CD4-positive, alpha-beta T cell treated with Interleukin-10 for 1 hour (primary cell): Measurements from ENCODE around the gene GM2A.
"Not testable (repeated sequence)": the region's sequence is repeated elsewhere in the genome, so short reads cannot be mapped to it uniquely, and the experiment has no call there.

Experiments
- DNase-seq: peaks from one replicate; pipeline ENCODE4 v3.0.0-alpha.2; 2020

The GM2A gene

GRCh38 chr5:151254556-151254955 lies 1.6 kb downstream of the GM2A start:
- DNase-seq = no peak

- DNase-seq = not testable (repeated sequence)
Measured at GRCh38 chr5:151254990-151255389, 2.0 kb downstream of the GM2A start.

- DNase-seq = no peak
Measured at GRCh38 chr5:151255621-151256286, 2.8 kb downstream of the GM2A start.

GRCh38 chr5:151257731-151258181 lies 4.8 kb downstream of the GM2A start:
- DNase-seq = no peak

GRCh38 chr5:151258201-151258611 lies 5.2 kb downstream of the GM2A start:
- DNase-seq = no peak

- DNase-seq = no peak
Measured at GRCh38 chr5:151258816-151259215, 5.8 kb downstream of the GM2A start.

GRCh38 chr5:151259931-151260330 lies 6.9 kb downstream of the GM2A start:
- no peak for DNase-seq

- no peak for DNase-seq
Measured at GRCh38 chr5:151262532-151262931, 9.5 kb downstream of the GM2A start.

- DNase-seq = no peak
Measured at GRCh38 chr5:151264113-151264512, 11.1 kb downstream of the GM2A start.

GRCh38 chr5:151267491-151268260 lies 14.7 kb downstream of the GM2A start:
- DNase-seq = no peak

- DNase-seq = no peak
Measured at GRCh38 chr5:151270599-151270998, 17.6 kb downstream of the GM2A start.

GRCh38 chr5:151271336-151271735 lies 18.4 kb downstream of the GM2A start:
- no peak for DNase-seq

GRCh38 chr5:151274666-151275065 lies 21.7 kb downstream of the GM2A start:
- no peak for DNase-seq

GRCh38 chr5:151275803-151276202 lies 22.8 kb downstream of the GM2A start:
- no peak for DNase-seq

GRCh38 chr5:151278845-151279244 lies 25.9 kb downstream of the GM2A start:
- no peak for DNase-seq

- DNase-seq = no peak
Measured at GRCh38 chr5:151280443-151280842, 27.5 kb downstream of the GM2A start.

GRCh38 chr5:151281001-151281639 lies 28.1 kb downstream of the GM2A start:
- DNase-seq = no peak

GRCh38 chr5:151283120-151283825 lies 30.3 kb downstream of the GM2A start:
- DNase-seq = no peak

GRCh38 chr5:151284392-151284967 lies 31.5 kb downstream of the GM2A start:
- no peak for DNase-seq

- no peak for DNase-seq
Measured at GRCh38 chr5:151285683-151286082, 32.7 kb downstream of the GM2A start.

- DNase-seq = no peak
Measured at GRCh38 chr5:151286246-151286645, 33.3 kb downstream of the GM2A start.

- DNase-seq = no peak
Measured at GRCh38 chr5:151288180-151288579, 35.2 kb downstream of the GM2A start.

GRCh38 chr5:151293624-151294023 lies 40.6 kb downstream of the GM2A start:
- no peak for DNase-seq
